ENCODE results near the gene MYEOV.

Gene MYEOV

GRCh38 chr11:69293819-69294505 is at the start of gene MYEOV:
Gene MYEOV (plus strand): TSS chr11:69294155. CDS start chr11:69295355, 1,200 bp downstream.
- no peak for DNase-seq (ENCODE audit: low read depth in 2 of 2)

- no peak for DNase-seq (ENCODE audit: low read depth in 2 of 2)
Measured at GRCh38 chr11:69244266-69244665, 49.7 kb upstream of the MYEOV start.

GRCh38 chr11:69245041-69245440 is 48.9 kb upstream of the MYEOV start:
- DNase-seq (ENCODE audit: low read depth in 2 of 2): no peak

GRCh38 chr11:69245491-69246345 is 48.2 kb upstream of the MYEOV start:
- DNase-seq (ENCODE audit: low read depth in 2 of 2): no peak

GRCh38 chr11:69249311-69250185 is 44.4 kb upstream of the MYEOV start:
- no peak for DNase-seq (ENCODE audit: low read depth in 2 of 2)

GRCh38 chr11:69250186-69251056 is 43.5 kb upstream of the MYEOV start:
- DNase-seq (ENCODE audit: low read depth in 2 of 2): no peak

GRCh38 chr11:69251057-69251393 is 42.9 kb upstream of the MYEOV start:
- DNase-seq (ENCODE audit: low read depth in 2 of 2): no peak

GRCh38 chr11:69251639-69252489 is 42.1 kb upstream of the MYEOV start:
- no peak for DNase-seq (ENCODE audit: low read depth in 2 of 2)

GRCh38 chr11:69252490-69252837 is 41.5 kb upstream of the MYEOV start:
- no peak for DNase-seq (ENCODE audit: low read depth in 2 of 2)

GRCh38 chr11:69253028-69253427 is 40.9 kb upstream of the MYEOV start:
- DNase-seq (ENCODE audit: low read depth in 2 of 2): no peak

- no peak for DNase-seq (ENCODE audit: low read depth in 2 of 2)
Measured at GRCh38 chr11:69257134-69257533, 36.8 kb upstream of the MYEOV start.

GRCh38 chr11:69257838-69258658 is 35.9 kb upstream of the MYEOV start:
- no peak for DNase-seq (ENCODE audit: low read depth in 2 of 2)

GRCh38 chr11:69259096-69259495 is 34.9 kb upstream of the MYEOV start:
- no peak for DNase-seq (ENCODE audit: low read depth in 2 of 2)

GRCh38 chr11:69260622-69261021 is 33.3 kb upstream of the MYEOV start:
- no peak for DNase-seq (ENCODE audit: low read depth in 2 of 2)

GRCh38 chr11:69261116-69261515 is 32.8 kb upstream of the MYEOV start:
- no peak for DNase-seq (ENCODE audit: low read depth in 2 of 2)

- DNase-seq (ENCODE audit: low read depth in 2 of 2): no peak
Measured at GRCh38 chr11:69262918-69263735, 30.8 kb upstream of the MYEOV start.

GRCh38 chr11:69263736-69264052 is 30.3 kb upstream of the MYEOV start:
- no peak for DNase-seq (ENCODE audit: low read depth in 2 of 2)

GRCh38 chr11:69264486-69264885 is 29.5 kb upstream of the MYEOV start:
- DNase-seq (ENCODE audit: low read depth in 2 of 2): no peak

GRCh38 chr11:69265210-69265609 is 28.7 kb upstream of the MYEOV start:
- no peak for DNase-seq (ENCODE audit: low read depth in 2 of 2)

Data from stimulated activated CD8-positive, alpha-beta memory T cell treated with anti-CD3 and anti-CD28 coated beads, Interleukin-7, amount 100 ng/mL, for 4 hours (primary cell).